PC-3 (cell line): ENCODE measurements around the gene SFXN3. TPM values are rescaled to one million over a fixed set of nuclear protein-coding genes. Genes with fewer than 3 reads are reported as not detected.

Source experiments
- ATAC-seq: fragments of 200-7000 bp; cut with Tn5 transposase; 2 replicates; pipeline ENCODE4 v1.9.1; 2020; ENCODE audit warnings: mild to moderate bottlenecking, moderate library complexity
- BruUV-seq: library from RNA; stranded (reverse); fragments of 400-500 nt; replicated peaks from 2 replicates; lab custom pipeline; 2021; lab: Mats Ljungman, UMichigan
- CTCF ChIA-PET: fragments of 300-600 bp; sonication (Branson Sonifier 250); formaldehyde crosslinking; loops from one replicate; lab custom pipeline; 2022; ENCODE audit warnings: antibody characterized with exemption; lab: Charles Lee
- POLR2A ChIA-PET: fragments of 300-600 bp; sonication (Branson Sonifier 250); formaldehyde crosslinking; loops from one replicate; lab custom pipeline; 2022; ENCODE audit warnings: antibody characterized with exemption; ENCODE audit not compliant: unreplicated experiment; lab: Charles Lee
- DNase-seq: peaks from one replicate; pipeline ENCODE4 v3.0.0-alpha.2; 2015
- H2AFZ ChIP-seq: fragments of 300-600 bp; sonication (generic); 2 replicates; pipeline ENCODE4 v1.6.0; 2016; ENCODE audit warnings: antibody characterized with exemption, low read length
- H3F3A ChIP-seq: fragments of 300-600 bp; sonication (generic); one replicate; pipeline ENCODE4 v1.6.0; 2017; ENCODE audit warnings: antibody characterized with exemption, low read length, control low read depth, mild to moderate bottlenecking; ENCODE audit not compliant: unreplicated experiment
- H3K27ac ChIP-seq: fragments of 300-600 bp; sonication (generic); 2 replicates; pipeline ENCODE4 v1.5.1; 2016; ENCODE audit warnings: mild to moderate bottlenecking, low read length
- H3K27me3 ChIP-seq: fragments of 300-600 bp; sonication (generic); 2 replicates; pipeline ENCODE4 v1.6.1; 2016; ENCODE audit warnings: low read length, mixed read lengths
- H3K36me3 ChIP-seq: fragments of 300-600 bp; sonication (generic); 2 replicates; pipeline ENCODE4 v1.6.1; 2016; ENCODE audit warnings: low read depth, mixed run types, low read length, mixed read lengths
- H3K4me1 ChIP-seq: fragments of 300-600 bp; sonication (generic); 2 replicates; pipeline ENCODE4 v1.5.1; 2016; ENCODE audit warnings: low read length; ENCODE audit not compliant: insufficient read depth
- H3K4me2 ChIP-seq: fragments of 300-600 bp; sonication (generic); 2 replicates; pipeline ENCODE4 v1.6.0; 2016; ENCODE audit warnings: low read length
- H3K4me3 ChIP-seq: fragments of 300-600 bp; sonication (generic); 2 replicates; pipeline ENCODE4 v1.5.1; 2016; ENCODE audit warnings: mild to moderate bottlenecking, low read length, mixed read lengths
- H3K79me2 ChIP-seq: fragments of 300-600 bp; sonication (generic); 2 replicates; pipeline ENCODE4 v1.6.1; 2017; ENCODE audit warnings: low read length, mixed read lengths
- H3K9ac ChIP-seq: fragments of 300-600 bp; sonication (generic); 2 replicates; pipeline ENCODE4 v1.6.0; 2016; ENCODE audit warnings: mild to moderate bottlenecking, low read length
- H3K9me2 ChIP-seq: fragments of 300-600 bp; sonication (generic); replicated peaks from 2 replicates; pipeline ENCODE4 v1.6.1; 2016; ENCODE audit warnings: mixed run types, low read length, mixed read lengths
- H3K9me3 ChIP-seq: fragments of 300-600 bp; sonication (generic); 2 replicates; pipeline ENCODE4 v1.6.1; 2016; ENCODE audit warnings: low read length, mixed read lengths
- H4K20me1 ChIP-seq: fragments of 300-600 bp; sonication (generic); 2 replicates; pipeline ENCODE4 v1.6.1; 2016; ENCODE audit warnings: low read length, mixed read lengths
- EZH2 ChIP-seq: fragments of 300-600 bp; sonication (generic); IDR thresholded peaks from one replicate; pipeline ENCODE4 v1.6.1; 2017; ENCODE audit warnings: antibody characterized with exemption, mild to moderate bottlenecking, low read length; ENCODE audit not compliant: unreplicated experiment
- EZH2phosphoT487 ChIP-seq: fragments of 300-600 bp; sonication (generic); IDR thresholded peaks from 2 replicates; pipeline ENCODE4 v1.6.1; 2018; ENCODE audit warnings: mild to moderate bottlenecking, antibody characterized with exemption, low read length, borderline replicate concordance
- intact Hi-C: fragments of 100-400 bp; cut with micrococcal nuclease; formaldehyde crosslinking; loops from 2 replicates; pipeline ENCODE4 v1.9.0; 2023
- total RNA-seq: library from RNA; depleted of rRNA; stranded (reverse); fragments of >200 nt; gene quantifications from 2 replicates; pipeline ENCODE4 v1.2.3, GENCODE V29; 2014
- TF ChIP-seq, protein P1 (sequence below): fragments of 300-600 bp; sonication (generic); conservative IDR thresholded peaks from 2 replicates; pipeline ENCODE4 v1.5.1; 2017; ENCODE audit warnings: antibody characterized with exemption, low read depth, mild to moderate bottlenecking, low read length

The SFXN3 gene
- total RNA-seq, 1 experiment from 2014 or later, result 46.7 TPM

DNA sequence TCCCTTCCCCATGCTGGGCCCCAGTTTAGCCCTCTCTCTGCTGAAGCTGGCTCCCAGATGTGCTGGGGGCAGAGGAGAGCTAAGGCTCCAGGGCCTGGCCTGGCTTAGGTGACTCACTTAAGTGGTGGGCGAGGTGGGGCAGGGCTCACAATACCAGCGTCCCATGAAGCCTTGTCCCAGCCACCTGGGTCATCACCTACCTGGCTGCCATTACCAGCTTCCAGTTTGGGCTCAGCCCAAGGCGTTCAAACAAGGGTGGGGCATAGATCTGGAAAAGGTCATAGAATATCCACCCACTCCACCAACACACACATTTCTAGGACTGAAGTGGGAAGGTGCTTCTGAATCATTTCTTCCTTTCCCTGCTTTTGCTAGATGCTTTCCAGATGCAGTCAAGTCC, 39.1 kb downstream of the SFXN3 start:
- no peaks in the 10 kb centered on the region for H3K79me2 ChIP-seq
- CTCF ChIA-PET, result no interaction called here
- H3K27ac ChIP-seq, result no peak overlapping the region
- no peak overlapping the region for H3K4me3 ChIP-seq
- POLR2A ChIA-PET, result no interaction called here
- ATAC-seq (no peak), DNase-seq (peak; percentile 17)
- no peaks in the 10 kb centered on the region for H3K27me3 ChIP-seq
- H3K4me2 ChIP-seq, result no peak overlapping the region
- H3K9me3 ChIP-seq, result no peaks in the 10 kb centered on the region
- H3K4me1 ChIP-seq, result peaks cover 14% of the 10 kb centered on the region
- no peaks in the 10 kb centered on the region for H3K9me2 ChIP-seq
- H4K20me1 ChIP-seq, result no peaks in the 10 kb centered on the region
- TF ChIP-seq EZH2, result no peak
- TF ChIP-seq EZH2phosphoT487, result no peak
- TF ChIP-seq, protein P1, sequence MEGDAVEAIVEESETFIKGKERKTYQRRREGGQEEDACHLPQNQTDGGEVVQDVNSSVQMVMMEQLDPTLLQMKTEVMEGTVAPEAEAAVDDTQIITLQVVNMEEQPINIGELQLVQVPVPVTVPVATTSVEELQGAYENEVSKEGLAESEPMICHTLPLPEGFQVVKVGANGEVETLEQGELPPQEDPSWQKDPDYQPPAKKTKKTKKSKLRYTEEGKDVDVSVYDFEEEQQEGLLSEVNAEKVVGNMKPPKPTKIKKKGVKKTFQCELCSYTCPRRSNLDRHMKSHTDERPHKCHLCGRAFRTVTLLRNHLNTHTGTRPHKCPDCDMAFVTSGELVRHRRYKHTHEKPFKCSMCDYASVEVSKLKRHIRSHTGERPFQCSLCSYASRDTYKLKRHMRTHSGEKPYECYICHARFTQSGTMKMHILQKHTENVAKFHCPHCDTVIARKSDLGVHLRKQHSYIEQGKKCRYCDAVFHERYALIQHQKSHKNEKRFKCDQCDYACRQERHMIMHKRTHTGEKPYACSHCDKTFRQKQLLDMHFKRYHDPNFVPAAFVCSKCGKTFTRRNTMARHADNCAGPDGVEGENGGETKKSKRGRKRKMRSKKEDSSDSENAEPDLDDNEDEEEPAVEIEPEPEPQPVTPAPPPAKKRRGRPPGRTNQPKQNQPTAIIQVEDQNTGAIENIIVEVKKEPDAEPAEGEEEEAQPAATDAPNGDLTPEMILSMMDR, result no peak
- no peaks in the 10 kb centered on the region for H3K36me3 ChIP-seq
- intact Hi-C loops, result no loop called here
- H3K9ac ChIP-seq, result no peak overlapping the region
- no peak overlapping the region for H2AFZ ChIP-seq
- H3F3A ChIP-seq, result no peaks in the 10 kb centered on the region
- BruUV-seq, result no TSS peak

- Histone ChIP-seq H3K9me3 (no peaks in the 10 kb centered on the region), H3K27ac (no peak overlapping the region), H3K4me1 (peaks cover 3% of the 10 kb centered on the region; the same call in 1 of the 2 replicates), H3K79me2 (no peaks in the 10 kb centered on the region), H3K36me3 (no peaks in the 10 kb centered on the region), H3K9me2 (no peaks in the 10 kb centered on the region), H3K27me3 (no peaks in the 10 kb centered on the region), H3K4me3 (no peak overlapping the region), H3F3A (no peaks in the 10 kb centered on the region), H4K20me1 (no peaks in the 10 kb centered on the region), H3K4me2 (no peak overlapping the region), H3K9ac (no peak overlapping the region), H2AFZ (no peak overlapping the region)
- BruUV-seq, result no TSS peak
- no peak for ATAC-seq
- DNase-seq, result no peak
- ChIA-PET POLR2A (no interaction called here), CTCF (no interaction called here)
- TF ChIP-seq, protein P1, result no peak
- no peak for TF ChIP-seq EZH2phosphoT487
- no peak for TF ChIP-seq EZH2
- intact Hi-C loops, result no loop called here
These were observed 40.3 kb downstream of the SFXN3 start for GRCh38 chr10:101071267-101071884.

DNA sequence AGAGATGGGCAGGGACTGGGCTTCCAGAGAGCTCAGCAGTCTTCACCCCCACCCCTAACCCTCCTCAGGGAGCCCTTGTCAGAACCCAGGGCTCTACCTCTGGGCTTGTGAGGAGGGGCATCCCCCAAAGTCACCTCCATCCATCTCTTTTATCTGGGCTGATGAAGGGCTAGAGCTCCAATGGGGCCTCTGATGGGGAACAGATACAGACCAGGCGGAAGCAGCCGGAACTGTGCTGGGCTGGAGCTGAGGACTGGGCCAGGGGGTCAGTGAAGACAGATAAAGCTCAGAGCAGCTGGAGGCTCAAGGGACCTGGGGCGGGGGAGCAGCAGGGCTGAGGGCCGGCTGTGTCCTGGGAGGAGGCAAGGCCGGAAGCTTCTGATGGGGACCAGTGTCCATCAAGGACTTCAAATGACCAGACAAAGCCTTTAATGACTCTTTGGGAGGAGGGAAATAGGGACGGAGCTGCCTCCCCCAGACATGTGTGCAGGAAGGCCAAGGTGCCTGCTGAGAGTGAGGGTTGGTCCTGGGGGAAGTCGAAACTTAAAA, 40.9 kb downstream of the SFXN3 start:
- Histone ChIP-seq H3K4me2 (no peak overlapping the region), H3K4me3 (no peak overlapping the region), H3F3A (no peaks in the 10 kb centered on the region), H3K79me2 (no peaks in the 10 kb centered on the region), H4K20me1 (no peaks in the 10 kb centered on the region), H3K9ac (no peak overlapping the region), H3K4me1 (peaks cover 3% of the 10 kb centered on the region; the same call in 1 of the 2 replicates), H2AFZ (no peak overlapping the region), H3K36me3 (no peaks in the 10 kb centered on the region), H3K27ac (no peak overlapping the region), H3K9me3 (no peaks in the 10 kb centered on the region), H3K9me2 (no peaks in the 10 kb centered on the region), H3K27me3 (no peaks in the 10 kb centered on the region)
- TF ChIP-seq EZH2, result no peak
- TF ChIP-seq EZH2phosphoT487, result no peak
- TF ChIP-seq, protein P1, result no peak
- ATAC-seq (no peak), DNase-seq (no peak)
- POLR2A ChIA-PET, result no interaction called here
- BruUV-seq, result no TSS peak
- intact Hi-C loops, result no loop called here
- CTCF ChIA-PET, result no interaction called here
